ENCODE measurements around the gene FAM240A. TPM values are rescaled to one million over a fixed set of nuclear protein-coding genes. Genes with fewer than 3 reads are reported as not detected.

Gene FAM240A
- total and polyA plus RNA-seq, 2 donors (not counting 1 experiment from before 2014, with no cell fraction given) = not detected

- POLR2A ChIA-PET = no interaction called here
- H3K9me3 ChIP-seq (ENCODE audit: control extremely low read depth in 1 of 3, control insufficient read depth in 2 of 3, insufficient read depth in 1 of 3, low read length in 2 of 3) = peaks cover 0 to 2% (median 0%) of the 10 kb centered on the region in 3 donors
- no peak overlapping the region for H2AFZ ChIP-seq (ENCODE audit: insufficient read depth, low read depth, low read length, poor library complexity, severe bottlenecking)
- no peak overlapping the region for H3K4me3 ChIP-seq (ENCODE audit: control extremely low read depth in 1 of 5, extremely low read depth in 1 of 5, insufficient read depth in 1 of 5, low read depth in 2 of 5, low read length in 4 of 5)
- H3K27me3 ChIP-seq (replicated peaks in 1 of 4; ENCODE audit: control extremely low read depth in 1 of 4, control insufficient read depth in 3 of 4, insufficient read depth in 4 of 4, low read length in 3 of 4) = peaks cover 0 to 3% (median 0%) of the 10 kb centered on the region in 4 experiments
- no peaks in the 10 kb centered on the region for H4K20me1 ChIP-seq (ENCODE audit: control insufficient read depth, insufficient read depth, low read length, poor library complexity, severe bottlenecking)
- DNase-seq (no peak), ATAC-seq (ENCODE audit: low read depth) (no peak)
- Mint-ChIP-seq H3K27ac (no peak overlapping the region), H3K4me1 (no peaks in the 10 kb centered on the region), H3K9me3 (ENCODE audit: insufficient read depth) (no peaks in the 10 kb centered on the region), H3K27me3 (peaks cover 8% of the 10 kb centered on the region), H3K4me3 (no peak overlapping the region)
- intact Hi-C loops (cut with micrococcal nuclease) = no loop called here
- 87% methylated on average over 16 of the region's 25 CpGs for whole genome bisulfite sequencing (ENCODE audit: insufficient coverage)
- TF ChIP-seq EZH2 (IDR thresholded peaks at IDR 0.05; ENCODE audit: borderline replicate concordance, insufficient read depth, low read depth, low read length, poor library complexity, severe bottlenecking) (no peak), CTCF (IDR thresholded peaks at IDR 0.05) (no peak)
- no peaks in the 10 kb centered on the region for H3K36me3 ChIP-seq (replicated peaks in 1 of 2; ENCODE audit: control extremely low read depth in 1 of 2, control insufficient read depth in 1 of 2, extremely low read depth in 1 of 2, insufficient read depth in 2 of 2, low read length in 1 of 2)
- no peaks in the 10 kb centered on the region for H3K79me2 ChIP-seq (ENCODE audit: control insufficient read depth, insufficient read depth, low read length)
- no peak overlapping the region for H3K4me2 ChIP-seq (replicated peaks; ENCODE audit: low read depth, low read length, poor library complexity, severe bottlenecking)
- H3K27ac ChIP-seq (ENCODE audit: low read length in 2 of 2) = no peak overlapping the region
- H3K9ac ChIP-seq (ENCODE audit: low read length) = no peak overlapping the region
- CTCF ChIA-PET = no interaction called here
- H3K4me1 ChIP-seq (ENCODE audit: control insufficient read depth in 2 of 2, insufficient read depth in 2 of 2, low read length in 2 of 2) = no peaks in the 10 kb centered on the region
Observed at GRCh38 chr3:46671541-46672348, 59.4 kb downstream of the FAM240A start.

- intact Hi-C loops (cut with micrococcal nuclease) = no loop called here
- no peaks in the 10 kb centered on the region for H3K4me1 Mint-ChIP-seq
- H3K79me2 ChIP-seq (ENCODE audit: control insufficient read depth, insufficient read depth, low read length) = no peaks in the 10 kb centered on the region
- WGBS (ENCODE audit: insufficient coverage) = 91% methylated on average over 6 of the region's 6 CpGs
- no peak for DNase-seq
- no peak for ATAC-seq (ENCODE audit: low read depth)
- TF ChIP-seq EZH2 (IDR thresholded peaks at IDR 0.05; ENCODE audit: borderline replicate concordance, insufficient read depth, low read depth, low read length, poor library complexity, severe bottlenecking) (no peak), CTCF (IDR thresholded peaks at IDR 0.05) (no peak)
- H3K4me2 ChIP-seq (replicated peaks; ENCODE audit: low read depth, low read length, poor library complexity, severe bottlenecking) = no peak overlapping the region
- no peak overlapping the region for H2AFZ ChIP-seq (ENCODE audit: insufficient read depth, low read depth, low read length, poor library complexity, severe bottlenecking)
- no peak overlapping the region for H3K9ac ChIP-seq (ENCODE audit: low read length)
- peaks cover 0 to 2% (median 0%) of the 10 kb centered on the region in 3 donors for H3K9me3 ChIP-seq (ENCODE audit: control extremely low read depth in 1 of 3, control insufficient read depth in 2 of 3, insufficient read depth in 1 of 3, low read length in 2 of 3)
- H3K4me3 ChIP-seq (ENCODE audit: control extremely low read depth in 1 of 5, extremely low read depth in 1 of 5, insufficient read depth in 1 of 5, low read depth in 2 of 5, low read length in 4 of 5) = no peak overlapping the region
- H3K4me3 Mint-ChIP-seq = no peak overlapping the region
- no peaks in the 10 kb centered on the region for H3K9me3 Mint-ChIP-seq (ENCODE audit: insufficient read depth)
- H4K20me1 ChIP-seq (ENCODE audit: control insufficient read depth, insufficient read depth, low read length, poor library complexity, severe bottlenecking) = no peaks in the 10 kb centered on the region
- H3K27ac ChIP-seq (ENCODE audit: low read length in 2 of 2) = no peak overlapping the region
- no peak overlapping the region for H3K27ac Mint-ChIP-seq
- CTCF ChIA-PET = no interaction called here
- H3K27me3 ChIP-seq (replicated peaks in 1 of 4; ENCODE audit: control extremely low read depth in 1 of 4, control insufficient read depth in 3 of 4, insufficient read depth in 4 of 4, low read length in 3 of 4) = peaks cover 0 to 3% (median 0%) of the 10 kb centered on the region in 4 experiments
- H3K27me3 Mint-ChIP-seq = peaks cover 8% of the 10 kb centered on the region
- H3K36me3 ChIP-seq (replicated peaks in 1 of 2; ENCODE audit: control extremely low read depth in 1 of 2, control insufficient read depth in 1 of 2, extremely low read depth in 1 of 2, insufficient read depth in 2 of 2, low read length in 1 of 2) = no peaks in the 10 kb centered on the region
- POLR2A ChIA-PET = no interaction called here
- no peaks in the 10 kb centered on the region for H3K4me1 ChIP-seq (ENCODE audit: control insufficient read depth in 2 of 2, insufficient read depth in 2 of 2, low read length in 2 of 2)
Observed at GRCh38 chr3:46672349-46672695, 60.0 kb downstream of the FAM240A start.

All from B cell (primary cell).